Articular chondrocyte of knee joint (primary cell): ENCODE measurements around the gene BPIFB3. TPM values are rescaled to one million over a fixed set of nuclear protein-coding genes. Genes with fewer than 3 reads are reported as not detected.

Experiments
- total RNA-seq: library from RNA; depleted of rRNA; stranded (reverse); fragments of >200 nt; gene quantifications from 2 replicates; pipeline ENCODE4 v1.2.3, GENCODE V29; 2012

The BPIFB3 gene
- total RNA-seq: not detected in 2 replicates

GRCh38 chr20:33053291-33054106 lies at the start of gene BPIFB3:
Gene BPIFB3, plus strand, starts transcription at chr20:33053903. Its CDS starts 1,533 bp downstream, at chr20:33055436.

GRCh38 chr20:33004141-33004751 lies 49.5 kb upstream of the BPIFB3 start, which contains the start of gene SUN5:
Gene SUN5, minus strand, starts transcription at chr20:33004433. Its CDS starts 93 bp downstream, at chr20:33004340.

GRCh38 chr20:33007376-33008335 lies 46.0 kb upstream of the BPIFB3 start, which contains the start of gene BPIFB2:
Gene BPIFB2, plus strand, starts transcription at chr20:33007704. Its CDS starts 871 bp downstream, at chr20:33008575.

GRCh38 chr20:33031531-33031930 lies 22.2 kb upstream of the BPIFB3 start, which contains the start of gene BPIFB6:
Gene BPIFB6, plus strand, starts transcription at chr20:33031648. Its CDS starts 0 bp downstream, at chr20:33031648.

GRCh38 chr20:33079259-33079658 lies 25.6 kb downstream of the BPIFB3 start, which contains the start of gene BPIFB4:
Gene BPIFB4, plus strand, starts transcription at chr20:33079643. Its CDS starts 1,884 bp downstream, at chr20:33081527.

Other genes with a start within 250 kb of the BPIFB3 start
- 80.1 and 83.6 TPM in 2 replicates for gene MAPRE1, start 233.9 kb upstream of the BPIFB3 start, total RNA-seq
- 0.22 TPM in 1 of 2 replicates, not detected in the other for gene EFCAB8, start 195.0 kb upstream of the BPIFB3 start, total RNA-seq
- gene SUN5, start 49.5 kb upstream of the BPIFB3 start, total RNA-seq: not detected in 2 replicates
- gene BPIFB2, start 46.2 kb upstream of the BPIFB3 start, total RNA-seq: not detected in 2 replicates
- not detected in 2 replicates for gene BPIFB6, start 22.3 kb upstream of the BPIFB3 start, total RNA-seq
- not detected in 2 replicates for gene BPIFB4, start 25.7 kb downstream of the BPIFB3 start, total RNA-seq
- gene BPIFA2, start 114.3 kb downstream of the BPIFB3 start, total RNA-seq: not detected in 2 replicates
- gene BPIFA3, start 163.4 kb downstream of the BPIFB3 start, total RNA-seq: not detected in 2 replicates
- not detected in 2 replicates for gene BPIFA1, start 182.1 kb downstream of the BPIFB3 start, total RNA-seq
- gene BPIFB1, start 229.3 kb downstream of the BPIFB3 start, total RNA-seq: not detected in 2 replicates